Parathyroid adenoma (tissue), 2 donors: ENCODE measurements around the gene TANC1.

Experiments
- H2AFZ ChIP-seq: fragments of 300-600 bp; sonication (generic); one replicate; pipeline ENCODE4 v1.7.0; 2017; ENCODE audit warnings: antibody characterized with exemption, mild to moderate bottlenecking
- H3K27ac ChIP-seq: fragments of 300-600 bp; sonication (generic); one replicate; pipeline ENCODE4 v1.7.0; 2017
- H3K27me3 ChIP-seq: fragments of 300-600 bp; sonication (generic); one replicate; pipeline ENCODE4 v1.7.0; 2017; ENCODE audit warnings: low read length; ENCODE audit not compliant: control insufficient read depth, insufficient read depth
- H3K36me3 ChIP-seq: fragments of 300-600 bp; sonication (generic); one replicate; pipeline ENCODE4 v1.7.0; 2017; ENCODE audit warnings: low read length; ENCODE audit not compliant: control insufficient read depth, insufficient read depth
- H3K4me1 ChIP-seq: fragments of 300-600 bp; sonication (generic); one replicate; pipeline ENCODE4 v1.7.0; 2017; ENCODE audit warnings: control low read depth
- H3K4me2 ChIP-seq: fragments of 300-600 bp; sonication (generic); one replicate; pipeline ENCODE4 v1.7.0; 2017; ENCODE audit warnings: low read length
- H3K4me3 ChIP-seq: fragments of 300-600 bp; sonication (generic); one replicate; pipeline ENCODE4 v1.7.0; 2017; ENCODE audit warnings: low read depth, low read length
- H3K79me2 ChIP-seq: fragments of 300-600 bp; sonication (generic); one replicate; pipeline ENCODE4 v1.7.0; 2017; ENCODE audit warnings: control low read depth
- H3K9ac ChIP-seq: fragments of 300-600 bp; sonication (generic); one replicate; pipeline ENCODE4 v1.7.0; 2017; ENCODE audit warnings: mild to moderate bottlenecking
- H3K9me3 ChIP-seq: fragments of 300-600 bp; sonication (generic); one replicate; pipeline ENCODE4 v1.7.0; 2017; ENCODE audit warnings: low read length; ENCODE audit not compliant: control insufficient read depth
- CTCF ChIP-seq: fragments of 300-600 bp; sonication (generic); IDR thresholded peaks from one replicate; pipeline ENCODE4 v1.7.0; 2017; ENCODE audit warnings: antibody characterized with exemption, mild to moderate bottlenecking
- donor health status: primary hyperparathyroidism.

Gene TANC1

GRCh38 chr2:158969162-158969714 lies 798 bp downstream of the TANC1 start:
- Histone ChIP-seq H3K4me2 (peak overlapping the region; percentile 95), H2AFZ (peak overlapping the region; percentile 92), H3K9ac (peak overlapping the region; percentile 42), H3K36me3 (no peaks in the 10 kb centered on the region), H3K9me3 (no peaks in the 10 kb centered on the region), H3K4me3 (peak overlapping the region; percentile 63), H3K79me2 (peaks cover 12% of the 10 kb centered on the region), H3K27ac (peak overlapping the region; percentile 70), H3K4me1 (peaks cover 5% of the 10 kb centered on the region), H3K27me3 (no peaks in the 10 kb centered on the region)
- no peak for TF ChIP-seq CTCF

GRCh38 chr2:158969715-158970240 lies 1.3 kb downstream of the TANC1 start:
- no peaks in the 10 kb centered on the region for H3K9me3 ChIP-seq
- H3K27ac ChIP-seq: peak overlapping the region; percentile 70
- H3K4me3 ChIP-seq: peak overlapping the region; percentile 63
- no peaks in the 10 kb centered on the region for H3K27me3 ChIP-seq
- peaks cover 16% of the 10 kb centered on the region for H3K79me2 ChIP-seq
- H3K4me1 ChIP-seq: peaks cover 5% of the 10 kb centered on the region
- peak overlapping the region; percentile 92 for H2AFZ ChIP-seq
- H3K36me3 ChIP-seq: no peaks in the 10 kb centered on the region
- no peak overlapping the region for H3K9ac ChIP-seq
- peak overlapping the region; percentile 95 for H3K4me2 ChIP-seq
- TF ChIP-seq CTCF: no peak

GRCh38 chr2:158970241-158970751 lies 1.9 kb downstream of the TANC1 start:
- Histone ChIP-seq H3K9ac (no peak overlapping the region), H3K79me2 (peaks cover 18% of the 10 kb centered on the region), H3K9me3 (no peaks in the 10 kb centered on the region), H2AFZ (peak overlapping the region; percentile 92), H3K4me3 (peak overlapping the region; percentile 63), H3K4me2 (peak overlapping the region; percentile 95), H3K36me3 (no peaks in the 10 kb centered on the region), H3K27ac (peak overlapping the region; percentile 70), H3K4me1 (peaks cover 5% of the 10 kb centered on the region), H3K27me3 (no peaks in the 10 kb centered on the region)
- no peak for TF ChIP-seq CTCF

- peaks cover 42% of the 10 kb centered on the region for H3K79me2 ChIP-seq
- no peak overlapping the region for H3K4me3 ChIP-seq
- H2AFZ ChIP-seq: no peak overlapping the region
- TF ChIP-seq CTCF: no peak
- no peak overlapping the region for H3K4me2 ChIP-seq
- H3K9me3 ChIP-seq: no peaks in the 10 kb centered on the region
- no peaks in the 10 kb centered on the region for H3K27me3 ChIP-seq
- H3K36me3 ChIP-seq: no peaks in the 10 kb centered on the region
- no peak overlapping the region for H3K27ac ChIP-seq
- peaks cover 5% of the 10 kb centered on the region for H3K4me1 ChIP-seq
- no peak overlapping the region for H3K9ac ChIP-seq
These were observed 4.9 kb downstream of the TANC1 start for GRCh38 chr2:158973116-158973956.
